ENCODE results near the gene ITIH4. TPM values are rescaled to one million over a fixed set of nuclear protein-coding genes. Genes with fewer than 3 reads are reported as not detected.

The ITIH4 gene
- total RNA-seq, 1 experiment from 2014 or later = 1.5 TPM

- H3K9me3 ChIP-seq (ENCODE audit: control insufficient read depth, insufficient read depth, low read depth, low read length) = no peaks in the 10 kb centered on the region
- CTCF ChIA-PET = no interaction called here
- no peak for DNase-seq (ENCODE audit: low read depth, low spot score)
- no peaks in the 10 kb centered on the region for H3K27me3 ChIP-seq (ENCODE audit: control insufficient read depth, insufficient read depth, low read length)
- ATAC-seq = no peak
- no TSS peak for BruUV-seq (replicated peaks)
- no peak overlapping the region for H3K27ac ChIP-seq (ENCODE audit: low read length)
- H3K36me3 ChIP-seq (ENCODE audit: control insufficient read depth, insufficient read depth, low read length) = no peaks in the 10 kb centered on the region
- H3K4me1 ChIP-seq (ENCODE audit: control insufficient read depth, insufficient read depth, low read length) = no peaks in the 10 kb centered on the region
- TF ChIP-seq, protein P1, sequence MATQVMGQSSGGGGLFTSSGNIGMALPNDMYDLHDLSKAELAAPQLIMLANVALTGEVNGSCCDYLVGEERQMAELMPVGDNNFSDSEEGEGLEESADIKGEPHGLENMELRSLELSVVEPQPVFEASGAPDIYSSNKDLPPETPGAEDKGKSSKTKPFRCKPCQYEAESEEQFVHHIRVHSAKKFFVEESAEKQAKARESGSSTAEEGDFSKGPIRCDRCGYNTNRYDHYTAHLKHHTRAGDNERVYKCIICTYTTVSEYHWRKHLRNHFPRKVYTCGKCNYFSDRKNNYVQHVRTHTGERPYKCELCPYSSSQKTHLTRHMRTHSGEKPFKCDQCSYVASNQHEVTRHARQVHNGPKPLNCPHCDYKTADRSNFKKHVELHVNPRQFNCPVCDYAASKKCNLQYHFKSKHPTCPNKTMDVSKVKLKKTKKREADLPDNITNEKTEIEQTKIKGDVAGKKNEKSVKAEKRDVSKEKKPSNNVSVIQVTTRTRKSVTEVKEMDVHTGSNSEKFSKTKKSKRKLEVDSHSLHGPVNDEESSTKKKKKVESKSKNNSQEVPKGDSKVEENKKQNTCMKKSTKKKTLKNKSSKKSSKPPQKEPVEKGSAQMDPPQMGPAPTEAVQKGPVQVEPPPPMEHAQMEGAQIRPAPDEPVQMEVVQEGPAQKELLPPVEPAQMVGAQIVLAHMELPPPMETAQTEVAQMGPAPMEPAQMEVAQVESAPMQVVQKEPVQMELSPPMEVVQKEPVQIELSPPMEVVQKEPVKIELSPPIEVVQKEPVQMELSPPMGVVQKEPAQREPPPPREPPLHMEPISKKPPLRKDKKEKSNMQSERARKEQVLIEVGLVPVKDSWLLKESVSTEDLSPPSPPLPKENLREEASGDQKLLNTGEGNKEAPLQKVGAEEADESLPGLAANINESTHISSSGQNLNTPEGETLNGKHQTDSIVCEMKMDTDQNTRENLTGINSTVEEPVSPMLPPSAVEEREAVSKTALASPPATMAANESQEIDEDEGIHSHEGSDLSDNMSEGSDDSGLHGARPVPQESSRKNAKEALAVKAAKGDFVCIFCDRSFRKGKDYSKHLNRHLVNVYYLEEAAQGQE (IDR thresholded peaks at IDR 0.05; ENCODE audit: insufficient read depth in 1 of 2, low read depth in 2 of 2, low read length in 1 of 2) = no peak
- no peak for TF ChIP-seq POLR2AphosphoS5 (IDR thresholded peaks at IDR 0.05; ENCODE audit: low read depth, low read length)
- no peak for TF ChIP-seq TCF7L2 (IDR thresholded peaks at IDR 0.05; ENCODE audit: low read depth, low read length)
- TF ChIP-seq, protein P2, sequence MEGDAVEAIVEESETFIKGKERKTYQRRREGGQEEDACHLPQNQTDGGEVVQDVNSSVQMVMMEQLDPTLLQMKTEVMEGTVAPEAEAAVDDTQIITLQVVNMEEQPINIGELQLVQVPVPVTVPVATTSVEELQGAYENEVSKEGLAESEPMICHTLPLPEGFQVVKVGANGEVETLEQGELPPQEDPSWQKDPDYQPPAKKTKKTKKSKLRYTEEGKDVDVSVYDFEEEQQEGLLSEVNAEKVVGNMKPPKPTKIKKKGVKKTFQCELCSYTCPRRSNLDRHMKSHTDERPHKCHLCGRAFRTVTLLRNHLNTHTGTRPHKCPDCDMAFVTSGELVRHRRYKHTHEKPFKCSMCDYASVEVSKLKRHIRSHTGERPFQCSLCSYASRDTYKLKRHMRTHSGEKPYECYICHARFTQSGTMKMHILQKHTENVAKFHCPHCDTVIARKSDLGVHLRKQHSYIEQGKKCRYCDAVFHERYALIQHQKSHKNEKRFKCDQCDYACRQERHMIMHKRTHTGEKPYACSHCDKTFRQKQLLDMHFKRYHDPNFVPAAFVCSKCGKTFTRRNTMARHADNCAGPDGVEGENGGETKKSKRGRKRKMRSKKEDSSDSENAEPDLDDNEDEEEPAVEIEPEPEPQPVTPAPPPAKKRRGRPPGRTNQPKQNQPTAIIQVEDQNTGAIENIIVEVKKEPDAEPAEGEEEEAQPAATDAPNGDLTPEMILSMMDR (IDR thresholded peaks at IDR 0.05) = no peak
- TF ChIP-seq SIN3A (IDR thresholded peaks at IDR 0.05; ENCODE audit: borderline replicate concordance, insufficient read depth, low read depth, low read length) = no peak
- H3K4me3 ChIP-seq (ENCODE audit: low read depth in 2 of 2, low read length in 2 of 2) = no peak overlapping the region
- in situ Hi-C loops (cut with HindIII; ENCODE audit: low pct_unique_long_range_greater_than_20kb, low sequenced_read_pairs) (no loop called here), intact Hi-C loops (cut with micrococcal nuclease; ENCODE audit: unreplicated experiment) (no loop called here)
- POLR2A ChIA-PET = no interaction called here
Measured at GRCh38 chr3:52839892-52840545, 9.5 kb upstream of the ITIH4 start.

DNA sequence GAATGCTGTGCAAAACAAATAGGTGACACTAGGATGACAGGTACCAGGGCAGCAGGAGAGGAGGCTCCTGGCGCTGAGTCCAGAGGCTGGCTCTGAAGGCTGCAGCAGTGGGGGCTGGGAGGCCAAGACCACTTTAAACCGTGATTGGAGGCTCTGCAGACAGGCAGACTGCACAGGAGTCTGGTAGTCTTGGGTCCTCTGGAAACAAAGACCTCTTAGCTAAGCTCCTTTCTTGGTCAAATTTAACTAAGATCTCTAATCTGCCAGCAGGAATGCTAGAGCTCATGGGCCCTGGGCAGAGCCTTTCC, 8.8 kb upstream of the ITIH4 start:
- ATAC-seq (no peak), DNase-seq (ENCODE audit: low read depth, low spot score) (no peak)
- no TSS peak for BruUV-seq (replicated peaks)
- Histone ChIP-seq H3K4me1 (ENCODE audit: control insufficient read depth, insufficient read depth, low read length) (no peaks in the 10 kb centered on the region), H3K36me3 (ENCODE audit: control insufficient read depth, insufficient read depth, low read length) (no peaks in the 10 kb centered on the region), H3K9me3 (ENCODE audit: control insufficient read depth, insufficient read depth, low read depth, low read length) (no peaks in the 10 kb centered on the region), H3K27ac (ENCODE audit: low read length) (no peak overlapping the region), H3K27me3 (ENCODE audit: control insufficient read depth, insufficient read depth, low read length) (no peaks in the 10 kb centered on the region), H3K4me3 (ENCODE audit: low read depth in 2 of 2, low read length in 2 of 2) (no peak overlapping the region)
- TF ChIP-seq TCF7L2 (IDR thresholded peaks at IDR 0.05; ENCODE audit: low read depth, low read length) = no peak
- no peak for TF ChIP-seq SIN3A (IDR thresholded peaks at IDR 0.05; ENCODE audit: borderline replicate concordance, insufficient read depth, low read depth, low read length)
- TF ChIP-seq, protein P2 (IDR thresholded peaks at IDR 0.05) = no peak
- no peak for TF ChIP-seq POLR2AphosphoS5 (IDR thresholded peaks at IDR 0.05; ENCODE audit: low read depth, low read length)
- TF ChIP-seq, protein P1 (IDR thresholded peaks at IDR 0.05; ENCODE audit: insufficient read depth in 1 of 2, low read depth in 2 of 2, low read length in 1 of 2) = no peak
- intact Hi-C loops (cut with micrococcal nuclease; ENCODE audit: unreplicated experiment) = no loop called here
- ChIA-PET POLR2A (no interaction called here), CTCF (no interaction called here)
- in situ Hi-C loops (cut with HindIII; ENCODE audit: low pct_unique_long_range_greater_than_20kb, low sequenced_read_pairs) = no loop called here
